Ishikawa (cell line): ENCODE measurements around the gene RGS8.

Experiments
- CEBPB ChIP-seq: IDR thresholded peaks from 2 replicates; pipeline ENCODE4 v1.6.1; 2012
- CREB1 ChIP-seq: IDR thresholded peaks from 2 replicates; pipeline ENCODE4 v1.6.1; 2012; ENCODE audit warnings: low read depth
- EGR1 ChIP-seq: IDR thresholded peaks from 2 replicates; pipeline ENCODE4 v1.6.1; 2012
- EP300 ChIP-seq: IDR thresholded peaks from 2 replicates; pipeline ENCODE4 v1.6.1; 2012; ENCODE audit warnings: borderline replicate concordance
- FOXM1 ChIP-seq: IDR thresholded peaks from 2 replicates; pipeline ENCODE4 v1.6.1; 2012; ENCODE audit warnings: low read depth, borderline replicate concordance
- MAX ChIP-seq: IDR thresholded peaks from 2 replicates; pipeline ENCODE4 v1.6.1; 2012
- NFIC ChIP-seq: IDR thresholded peaks from 2 replicates; pipeline ENCODE4 v1.6.1; 2012
- RAD21 ChIP-seq: IDR thresholded peaks from 2 replicates; pipeline ENCODE4 v1.6.1; 2012; ENCODE audit warnings: low read depth
- TAF1 ChIP-seq: IDR thresholded peaks from 2 replicates; pipeline ENCODE4 v1.6.1; 2012; ENCODE audit warnings: low read depth, mild to moderate bottlenecking
- TCF12 ChIP-seq: IDR thresholded peaks from 2 replicates; pipeline ENCODE4 v1.6.1; 2012; ENCODE audit warnings: low read depth
- TEAD4 ChIP-seq: IDR thresholded peaks from 2 replicates; pipeline ENCODE4 v1.6.1; 2012
- USF1 ChIP-seq: IDR thresholded peaks from 2 replicates; pipeline ENCODE4 v1.6.1; 2012
- YY1 ChIP-seq: IDR thresholded peaks from 2 replicates; pipeline ENCODE4 v1.6.1; 2012; ENCODE audit warnings: low read depth
- ZBTB7A ChIP-seq: IDR thresholded peaks from 2 replicates; pipeline ENCODE4 v1.6.1; 2012; ENCODE audit warnings: low read depth
- TF ChIP-seq, protein P1 (sequence below): IDR thresholded peaks from 2 replicates; pipeline ENCODE4 v1.6.1; 2012; ENCODE audit warnings: low read depth, mild to moderate bottlenecking

Gene RGS8

GRCh38 chr1:182668521-182669054, 15.8 kb downstream of the RGS8 start:
- TF ChIP-seq RAD21, result no peak
- no peak for TF ChIP-seq TCF12
- TF ChIP-seq YY1, result no peak
- no peak for TF ChIP-seq CREB1
- no peak for TF ChIP-seq CEBPB
- TF ChIP-seq FOXM1, result no peak
- TF ChIP-seq EP300, result no peak
- no peak for TF ChIP-seq TEAD4
- TF ChIP-seq, protein P1, sequence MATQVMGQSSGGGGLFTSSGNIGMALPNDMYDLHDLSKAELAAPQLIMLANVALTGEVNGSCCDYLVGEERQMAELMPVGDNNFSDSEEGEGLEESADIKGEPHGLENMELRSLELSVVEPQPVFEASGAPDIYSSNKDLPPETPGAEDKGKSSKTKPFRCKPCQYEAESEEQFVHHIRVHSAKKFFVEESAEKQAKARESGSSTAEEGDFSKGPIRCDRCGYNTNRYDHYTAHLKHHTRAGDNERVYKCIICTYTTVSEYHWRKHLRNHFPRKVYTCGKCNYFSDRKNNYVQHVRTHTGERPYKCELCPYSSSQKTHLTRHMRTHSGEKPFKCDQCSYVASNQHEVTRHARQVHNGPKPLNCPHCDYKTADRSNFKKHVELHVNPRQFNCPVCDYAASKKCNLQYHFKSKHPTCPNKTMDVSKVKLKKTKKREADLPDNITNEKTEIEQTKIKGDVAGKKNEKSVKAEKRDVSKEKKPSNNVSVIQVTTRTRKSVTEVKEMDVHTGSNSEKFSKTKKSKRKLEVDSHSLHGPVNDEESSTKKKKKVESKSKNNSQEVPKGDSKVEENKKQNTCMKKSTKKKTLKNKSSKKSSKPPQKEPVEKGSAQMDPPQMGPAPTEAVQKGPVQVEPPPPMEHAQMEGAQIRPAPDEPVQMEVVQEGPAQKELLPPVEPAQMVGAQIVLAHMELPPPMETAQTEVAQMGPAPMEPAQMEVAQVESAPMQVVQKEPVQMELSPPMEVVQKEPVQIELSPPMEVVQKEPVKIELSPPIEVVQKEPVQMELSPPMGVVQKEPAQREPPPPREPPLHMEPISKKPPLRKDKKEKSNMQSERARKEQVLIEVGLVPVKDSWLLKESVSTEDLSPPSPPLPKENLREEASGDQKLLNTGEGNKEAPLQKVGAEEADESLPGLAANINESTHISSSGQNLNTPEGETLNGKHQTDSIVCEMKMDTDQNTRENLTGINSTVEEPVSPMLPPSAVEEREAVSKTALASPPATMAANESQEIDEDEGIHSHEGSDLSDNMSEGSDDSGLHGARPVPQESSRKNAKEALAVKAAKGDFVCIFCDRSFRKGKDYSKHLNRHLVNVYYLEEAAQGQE, result no peak
- TF ChIP-seq MAX, result no peak
- TF ChIP-seq USF1, result no peak
- TF ChIP-seq NFIC, result no peak
- TF ChIP-seq TAF1, result no peak
- TF ChIP-seq ZBTB7A, result no peak
- TF ChIP-seq EGR1, result no peak

- no peak for TF ChIP-seq EP300
These were observed 16.4 kb downstream of the RGS8 start for GRCh38 chr1:182667848-182668505.

DNA sequence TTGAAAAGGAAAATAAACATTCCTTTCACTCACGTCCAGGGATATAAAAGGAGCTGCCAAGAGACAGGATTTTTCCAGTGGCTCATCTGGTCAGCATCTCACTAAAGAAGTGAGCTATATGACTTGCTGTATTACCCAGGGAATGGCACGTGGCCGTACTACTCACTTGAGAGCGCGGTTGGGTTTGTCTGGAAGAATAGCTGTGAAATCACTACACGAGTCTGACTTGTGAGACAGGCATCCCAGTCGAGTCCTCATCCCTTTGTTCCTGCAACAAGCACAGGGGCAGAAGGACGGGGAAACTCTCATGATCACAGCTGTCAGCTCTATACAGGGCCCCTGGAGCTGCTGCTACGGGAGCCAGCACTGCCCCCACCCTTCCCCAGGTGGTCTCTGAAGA, 17.7 kb downstream of the RGS8 start:
- TF ChIP-seq, protein P1, result no peak
- TF ChIP-seq CREB1, result no peak
- no peak for TF ChIP-seq EP300
- TF ChIP-seq ZBTB7A, result no peak

- TF ChIP-seq CREB1, result no peak
- TF ChIP-seq, protein P1, result no peak
These were observed 20.1 kb downstream of the RGS8 start for GRCh38 chr1:182664296-182664695.

- TF ChIP-seq TAF1, result no peak
- TF ChIP-seq TEAD4, result no peak
- TF ChIP-seq YY1, result no peak
- TF ChIP-seq CREB1, result no peak
- no peak for TF ChIP-seq ZBTB7A
- TF ChIP-seq, protein P1, result no peak
- TF ChIP-seq EP300, result no peak
- no peak for TF ChIP-seq RAD21
- no peak for TF ChIP-seq USF1
- no peak for TF ChIP-seq MAX
- no peak for TF ChIP-seq TCF12
- no peak for TF ChIP-seq CEBPB
These were observed 21.4 kb downstream of the RGS8 start for GRCh38 chr1:182662956-182663355.
